MM.1S (cell line): ENCODE data around the gene WDR4.
"Not testable (repeated sequence)": the region's sequence is repeated elsewhere in the genome, so short reads cannot be mapped to it uniquely, and the experiment has no call there.

Experiments
- DNase-seq: peaks from one replicate; pipeline ENCODE4 v3.0.0-alpha.2; 2015
- H2AFZ ChIP-seq: fragments of 300-600 bp; sonication (generic); 2 replicates; pipeline ENCODE4 v1.6.0; 2016; ENCODE audit warnings: antibody characterized with exemption, low read length
- H3F3A ChIP-seq: fragments of 300-600 bp; sonication (generic); 2 replicates; pipeline ENCODE4 v1.6.1; 2016; ENCODE audit warnings: mild to moderate bottlenecking, antibody characterized with exemption, low read length, moderate library complexity, mixed read lengths; ENCODE audit not compliant: insufficient read depth
- H3K27ac ChIP-seq: fragments of 300-600 bp; sonication (generic); 2 replicates; pipeline ENCODE4 v1.5.1; 2016; ENCODE audit warnings: mild to moderate bottlenecking, low read length
- H3K27me3 ChIP-seq: fragments of 300-600 bp; sonication (generic); replicated peaks from 2 replicates; pipeline ENCODE4 v1.6.0; 2016; ENCODE audit warnings: low read length; ENCODE audit not compliant: insufficient read depth
- H3K36me3 ChIP-seq: fragments of 300-600 bp; sonication (generic); replicated peaks from 2 replicates; pipeline ENCODE4 v1.6.1; 2016; ENCODE audit warnings: mild to moderate bottlenecking, low read length, mixed read lengths; ENCODE audit not compliant: insufficient read depth
- H3K4me1 ChIP-seq: fragments of 300-600 bp; sonication (generic); 2 replicates; pipeline ENCODE4 v1.6.1; 2016; ENCODE audit warnings: low read length, mixed read lengths
- H3K4me2 ChIP-seq: fragments of 300-600 bp; sonication (generic); 2 replicates; pipeline ENCODE4 v1.6.0; 2016; ENCODE audit warnings: low read depth, low read length
- H3K4me3 ChIP-seq: fragments of 300-600 bp; sonication (generic); 2 replicates; pipeline ENCODE4 v1.5.1; 2016; ENCODE audit warnings: low read length, mixed read lengths
- H3K79me2 ChIP-seq: fragments of 300-600 bp; sonication (generic); 2 replicates; pipeline ENCODE4 v1.6.1; 2016; ENCODE audit warnings: mixed run types, low read length, mixed read lengths
- H3K9ac ChIP-seq: fragments of 300-600 bp; sonication (generic); 2 replicates; pipeline ENCODE4 v1.6.1; 2016; ENCODE audit warnings: low read length, mixed read lengths
- H3K9me2 ChIP-seq: fragments of 300-600 bp; sonication (generic); replicated peaks from 2 replicates; pipeline ENCODE4 v1.6.1; 2016; ENCODE audit warnings: mild to moderate bottlenecking, low read length, mixed read lengths; ENCODE audit not compliant: insufficient read depth
- H3K9me3 ChIP-seq: fragments of 300-600 bp; sonication (generic); replicated peaks from 2 replicates; pipeline ENCODE4 v1.6.1; 2016; ENCODE audit warnings: mild to moderate bottlenecking, low read length, mixed read lengths; ENCODE audit not compliant: insufficient read depth
- H4K20me1 ChIP-seq: fragments of 300-600 bp; sonication (generic); 2 replicates; pipeline ENCODE4 v1.6.1; 2016; ENCODE audit warnings: mild to moderate bottlenecking, low read length, moderate library complexity, mixed read lengths; ENCODE audit not compliant: insufficient read depth
- EZH2 ChIP-seq: fragments of 300-600 bp; sonication (generic); optimal IDR thresholded peaks from 2 replicates; pipeline ENCODE3; 2017; ENCODE audit warnings: low read depth, mild to moderate bottlenecking, antibody characterized with exemption, low read length, mixed read lengths
- EZH2phosphoT487 ChIP-seq: fragments of 300-600 bp; sonication (generic); IDR thresholded peaks from 2 replicates; pipeline ENCODE4 v1.6.1; 2018; ENCODE audit warnings: antibody characterized with exemption, low read length
- TF ChIP-seq, protein P1 (sequence below): fragments of 300-600 bp; sonication (generic); IDR thresholded peaks from 2 replicates; pipeline ENCODE4 v1.5.1; 2016; ENCODE audit warnings: antibody characterized with exemption, low read length, mixed read lengths

Gene WDR4

DNA sequence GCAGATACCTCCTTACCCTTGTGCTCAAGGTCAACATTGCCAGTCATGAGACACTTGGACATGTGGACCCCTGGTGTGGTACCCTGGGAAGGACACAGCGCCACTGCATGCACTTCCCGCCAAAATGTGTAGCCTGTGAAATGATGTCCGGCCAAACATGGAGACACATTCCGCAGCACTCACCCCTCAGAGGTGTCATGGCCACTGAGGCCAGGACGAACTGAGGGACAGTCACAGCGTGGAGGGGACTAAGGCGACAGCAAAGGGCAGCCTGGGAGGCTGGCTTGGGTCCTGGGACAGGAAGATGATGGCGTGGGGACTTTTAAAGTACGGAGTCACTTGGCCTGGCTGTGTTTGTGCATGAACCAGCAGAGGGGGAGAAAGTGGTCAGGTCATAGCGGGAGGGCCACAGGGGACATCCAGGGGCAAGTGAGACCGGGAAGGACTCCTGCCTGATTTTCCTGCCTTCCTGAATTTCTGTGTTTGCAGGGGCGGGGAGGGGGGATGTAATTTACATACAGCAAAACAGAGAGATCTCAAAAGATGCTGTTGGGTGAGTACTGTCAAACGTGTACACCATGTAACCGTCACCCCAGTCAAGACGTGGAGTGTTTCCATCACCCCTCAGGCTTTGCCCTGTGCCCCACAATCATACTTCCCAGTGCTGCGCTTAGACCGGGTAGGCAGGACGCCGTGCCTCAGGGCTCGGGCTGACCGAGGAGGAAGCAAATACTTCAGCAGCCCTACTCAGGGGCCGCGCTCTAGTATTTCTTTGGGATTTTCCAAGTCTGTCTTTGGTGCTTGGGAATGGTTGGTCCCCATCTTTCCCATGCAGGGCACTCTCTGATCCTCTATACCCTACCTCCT lies 45.2 kb downstream of the WDR4 start:
- Histone ChIP-seq H3K4me3 (no peak overlapping the region), H3K9me2 (no peaks in the 10 kb centered on the region), H3K9ac (no peak overlapping the region), H3K36me3 (no peaks in the 10 kb centered on the region), H4K20me1 (0 out of 2 replicates have a peak, but pooled peaks cover 2% of the 10 kb centered on the region), H3K4me1 (no peaks in the 10 kb centered on the region), H2AFZ (no peak overlapping the region), H3K79me2 (no peaks in the 10 kb centered on the region), H3F3A (peaks cover 14% of the 10 kb centered on the region; the same call in 1 of the 2 replicates), H3K27ac (no peak overlapping the region), H3K9me3 (no peaks in the 10 kb centered on the region), H3K4me2 (no peak overlapping the region), H3K27me3 (peaks cover 20% of the 10 kb centered on the region)
- no peak for DNase-seq
- TF ChIP-seq EZH2, result no peak
- TF ChIP-seq, protein P1, sequence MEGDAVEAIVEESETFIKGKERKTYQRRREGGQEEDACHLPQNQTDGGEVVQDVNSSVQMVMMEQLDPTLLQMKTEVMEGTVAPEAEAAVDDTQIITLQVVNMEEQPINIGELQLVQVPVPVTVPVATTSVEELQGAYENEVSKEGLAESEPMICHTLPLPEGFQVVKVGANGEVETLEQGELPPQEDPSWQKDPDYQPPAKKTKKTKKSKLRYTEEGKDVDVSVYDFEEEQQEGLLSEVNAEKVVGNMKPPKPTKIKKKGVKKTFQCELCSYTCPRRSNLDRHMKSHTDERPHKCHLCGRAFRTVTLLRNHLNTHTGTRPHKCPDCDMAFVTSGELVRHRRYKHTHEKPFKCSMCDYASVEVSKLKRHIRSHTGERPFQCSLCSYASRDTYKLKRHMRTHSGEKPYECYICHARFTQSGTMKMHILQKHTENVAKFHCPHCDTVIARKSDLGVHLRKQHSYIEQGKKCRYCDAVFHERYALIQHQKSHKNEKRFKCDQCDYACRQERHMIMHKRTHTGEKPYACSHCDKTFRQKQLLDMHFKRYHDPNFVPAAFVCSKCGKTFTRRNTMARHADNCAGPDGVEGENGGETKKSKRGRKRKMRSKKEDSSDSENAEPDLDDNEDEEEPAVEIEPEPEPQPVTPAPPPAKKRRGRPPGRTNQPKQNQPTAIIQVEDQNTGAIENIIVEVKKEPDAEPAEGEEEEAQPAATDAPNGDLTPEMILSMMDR, result no peak
- TF ChIP-seq EZH2phosphoT487, result no peak

DNA sequence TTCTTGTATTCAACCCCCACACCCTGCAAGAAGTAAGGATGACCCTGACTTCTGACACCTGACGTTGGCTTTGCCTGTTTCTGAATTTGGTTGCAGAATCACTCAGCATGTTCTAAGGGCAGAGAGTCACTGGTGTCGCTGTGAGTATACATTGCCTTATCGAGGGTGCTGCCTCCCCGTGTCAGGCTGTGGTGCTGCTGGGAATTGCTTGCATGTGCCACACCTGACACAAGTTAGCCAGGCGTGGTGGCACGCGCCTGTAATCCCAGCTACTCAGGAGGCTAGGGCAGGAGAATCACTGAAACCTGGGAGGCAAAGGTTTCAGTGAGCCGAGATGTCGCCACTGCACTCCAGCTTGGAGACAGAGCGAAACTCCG lies 45.9 kb downstream of the WDR4 start:
- Histone ChIP-seq H3K79me2 (no peaks in the 10 kb centered on the region), H3K4me1 (no peaks in the 10 kb centered on the region), H3K27ac (no peak overlapping the region), H4K20me1 (0 out of 2 replicates have a peak, but pooled peaks cover 2% of the 10 kb centered on the region), H3K4me2 (no peak overlapping the region), H3K9me2 (no peaks in the 10 kb centered on the region), H3K36me3 (no peaks in the 10 kb centered on the region), H3K9ac (no peak overlapping the region), H3K27me3 (peaks cover 27% of the 10 kb centered on the region), H3K4me3 (no peak overlapping the region), H2AFZ (no peak overlapping the region), H3K9me3 (no peaks in the 10 kb centered on the region), H3F3A (peaks cover 14% of the 10 kb centered on the region; the same call in 1 of the 2 replicates)
- no peak for TF ChIP-seq EZH2phosphoT487
- TF ChIP-seq, protein P1, result peak; percentile 28
- DNase-seq, result peak; percentile 38

DNA sequence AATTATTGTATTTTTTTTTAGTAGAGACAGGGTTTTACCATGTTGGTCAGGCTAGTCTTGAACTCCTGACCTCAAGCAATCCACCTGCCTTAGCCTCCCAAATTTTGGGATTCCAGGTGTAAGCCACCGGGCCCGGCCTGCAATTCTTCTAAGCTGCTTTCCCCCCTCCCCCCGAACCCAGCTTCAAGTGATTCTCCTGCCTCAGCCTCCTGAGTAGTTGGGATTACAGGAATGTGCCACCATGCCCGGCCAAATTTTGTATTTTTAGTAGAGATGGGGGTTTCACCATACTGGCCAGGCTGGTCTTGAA lies 47.1 kb downstream of the WDR4 start:
- not testable (repeated sequence) for H4K20me1 ChIP-seq, H3K9me2 ChIP-seq, H3K9ac ChIP-seq, H3K9me3 ChIP-seq, H3K36me3 ChIP-seq, H3K4me3 ChIP-seq, DNase-seq, H2AFZ ChIP-seq, H3K4me1 ChIP-seq, H3K27ac ChIP-seq, H3K79me2 ChIP-seq, H3K4me2 ChIP-seq
- H3F3A ChIP-seq, result peaks cover 14% of the 10 kb centered on the region; the same call in 1 of the 2 replicates
- peaks cover 38% of the 10 kb centered on the region for H3K27me3 ChIP-seq
